ENCODE data around the gene NCK2.

Gene NCK2

DNA sequence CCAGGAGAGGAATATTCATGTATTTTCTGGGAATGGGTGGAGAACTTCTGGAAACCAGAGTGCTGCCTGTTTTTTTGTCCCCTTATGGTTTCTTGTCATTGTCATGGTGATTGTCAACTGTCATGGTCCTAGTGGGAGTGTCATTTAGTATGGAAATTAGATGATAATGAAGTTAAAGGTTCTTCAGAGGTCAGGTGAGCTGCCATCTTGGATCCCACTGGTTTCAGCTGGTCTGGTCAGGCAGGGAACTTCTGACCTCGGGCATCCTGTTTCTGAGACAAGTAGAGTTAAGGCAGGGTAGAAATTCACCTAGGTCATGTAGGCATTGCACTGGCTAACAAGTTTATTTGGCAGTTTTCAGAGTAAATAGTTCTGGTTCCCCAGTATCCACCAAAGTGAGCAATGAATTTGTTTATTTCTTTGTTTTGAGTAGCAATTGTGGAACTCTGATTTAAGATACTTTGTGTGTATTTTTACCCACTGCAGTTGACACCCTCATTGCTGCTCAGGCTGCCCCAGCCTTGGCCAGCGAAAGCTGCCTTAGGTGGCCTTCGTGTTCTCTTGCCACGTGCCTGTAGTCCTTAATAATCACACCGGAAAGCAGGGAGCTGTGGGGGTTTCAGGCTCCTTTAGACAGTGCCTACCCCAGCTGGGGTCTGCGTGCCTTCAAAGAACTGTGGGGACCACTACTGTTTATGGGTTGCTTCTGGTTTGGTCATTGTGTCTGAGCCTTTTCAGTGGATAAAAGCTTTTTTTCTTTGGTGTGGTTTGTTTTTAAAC is 48.7 kb downstream of the NCK2 start:
- peak in 1 of 5 experiments; percentile 49 for DNase-seq

DNA sequence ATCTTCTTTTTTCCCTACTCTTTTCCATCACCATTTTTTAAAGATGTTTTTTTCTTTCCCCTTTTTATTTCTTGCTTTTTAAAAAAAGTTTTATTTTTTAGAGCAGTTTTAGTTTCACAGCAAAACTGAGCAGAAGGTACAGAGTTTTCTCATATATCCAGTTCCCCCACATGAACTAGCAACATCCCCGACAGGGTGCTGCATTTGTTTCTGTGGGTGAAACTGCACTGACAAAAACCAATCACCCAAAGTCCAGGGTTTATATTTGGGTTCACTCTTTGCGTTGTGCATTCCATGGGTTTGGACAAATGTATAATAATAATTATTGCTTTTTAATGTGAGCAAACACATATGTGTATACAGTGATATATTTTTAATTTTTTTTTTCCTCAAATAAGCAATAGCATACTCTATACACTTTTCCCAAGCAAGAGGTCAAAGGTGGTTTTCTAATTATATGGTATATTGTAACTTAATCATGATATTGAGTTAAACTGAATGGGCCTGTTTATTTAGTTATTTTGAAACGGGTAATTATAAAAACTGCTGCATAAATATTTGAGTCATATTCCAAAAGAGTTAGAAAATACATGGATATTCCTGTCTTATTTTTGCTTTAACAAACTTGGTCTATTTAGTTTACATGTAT is 50.3 kb downstream of the NCK2 start:
- no peak for DNase-seq

DNA sequence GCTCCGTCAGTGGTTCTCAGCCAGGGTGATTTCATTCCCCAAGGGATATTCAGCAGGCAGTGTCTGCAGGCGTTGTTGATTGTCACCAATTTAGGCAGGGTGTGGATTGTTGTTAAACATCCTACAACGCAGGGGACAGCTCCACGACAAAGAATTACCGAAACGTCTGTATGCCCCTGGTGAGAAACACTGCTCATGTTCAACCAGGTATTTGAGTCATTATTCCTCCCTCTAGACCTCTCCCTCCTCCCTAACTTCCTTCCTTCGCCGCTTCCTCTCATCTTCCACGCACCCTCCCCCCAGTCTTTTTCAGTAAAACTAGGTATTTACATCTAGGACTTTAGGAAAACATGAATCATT is 50.8 kb downstream of the NCK2 start:
- peak in 1 of 5 experiments; percentile 57 for DNase-seq

DNA sequence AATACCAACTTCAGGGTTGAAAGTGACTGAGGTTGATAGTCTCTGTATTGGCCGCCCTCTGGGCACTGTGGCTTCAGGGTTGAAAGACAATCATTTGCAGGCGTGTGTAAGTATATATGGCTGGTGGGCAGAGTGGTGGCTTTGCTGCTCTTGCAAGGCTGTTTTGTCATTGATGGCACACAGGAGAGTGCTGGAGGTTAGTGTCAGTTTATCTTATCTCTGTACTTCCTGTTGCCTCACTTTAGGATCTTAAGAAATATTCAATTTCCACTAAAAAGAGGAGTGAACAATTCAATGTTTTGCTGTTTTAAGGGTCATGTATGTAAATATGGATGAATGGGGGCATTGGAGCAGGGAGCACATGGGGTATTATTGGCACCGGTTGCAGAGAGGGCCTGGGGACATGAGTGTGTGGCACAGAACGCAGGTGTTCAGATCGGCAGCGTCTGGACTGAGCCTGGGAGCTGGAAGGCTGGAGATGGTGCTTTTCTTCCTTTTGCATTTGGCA is 51.5 kb downstream of the NCK2 start:
- peak in 1 of 5 experiments; percentile 89 for DNase-seq

DNA sequence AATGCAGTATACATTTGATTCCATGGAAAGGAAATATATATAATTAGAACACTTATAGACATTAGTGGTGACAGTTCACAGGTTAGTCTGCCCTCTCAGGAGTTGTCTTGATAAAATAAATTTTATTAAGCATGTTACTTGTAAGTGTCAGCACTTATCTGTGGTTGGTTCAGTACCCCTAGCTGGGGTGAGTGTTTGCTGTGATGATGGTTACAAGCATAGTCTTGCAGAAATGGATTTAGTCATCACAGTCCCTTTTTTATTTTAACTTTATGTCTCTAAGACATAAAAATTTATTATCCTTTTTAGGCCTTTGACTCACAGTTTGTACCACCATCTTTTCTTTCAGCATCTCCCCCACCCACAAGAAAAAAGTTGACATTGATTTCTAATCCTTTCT is 52.1 kb downstream of the NCK2 start:
- DNase-seq = peak in 1 of 5 experiments; percentile 73

DNA sequence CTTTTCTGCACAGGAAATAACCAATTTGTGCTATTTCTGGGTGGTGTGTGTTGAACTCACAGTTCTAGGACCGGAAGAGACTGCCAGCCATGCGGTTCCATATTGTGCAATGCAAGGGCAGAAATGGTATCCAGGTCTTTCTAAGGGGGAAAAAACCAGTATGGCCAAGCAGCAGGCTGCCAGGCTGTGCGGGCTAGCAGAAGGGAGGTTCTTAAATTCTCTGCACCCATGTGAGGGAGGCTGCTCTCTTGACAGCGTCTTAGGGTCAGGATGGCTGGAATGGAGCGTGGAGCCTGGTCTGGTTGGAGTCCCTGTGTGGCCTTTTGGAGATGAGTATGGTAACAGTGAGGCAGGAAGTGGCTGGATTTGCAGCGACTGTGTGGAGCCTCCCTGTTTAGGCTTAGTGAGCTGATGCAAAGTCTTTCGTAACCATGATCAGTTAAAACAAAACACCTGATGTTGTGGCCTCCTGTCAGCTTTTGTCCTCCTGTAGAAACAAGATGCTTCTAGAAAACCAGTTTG is 52.6 kb downstream of the NCK2 start:
- DNase-seq = peak in 2 of 5 experiments; percentile 73 to 90

DNA sequence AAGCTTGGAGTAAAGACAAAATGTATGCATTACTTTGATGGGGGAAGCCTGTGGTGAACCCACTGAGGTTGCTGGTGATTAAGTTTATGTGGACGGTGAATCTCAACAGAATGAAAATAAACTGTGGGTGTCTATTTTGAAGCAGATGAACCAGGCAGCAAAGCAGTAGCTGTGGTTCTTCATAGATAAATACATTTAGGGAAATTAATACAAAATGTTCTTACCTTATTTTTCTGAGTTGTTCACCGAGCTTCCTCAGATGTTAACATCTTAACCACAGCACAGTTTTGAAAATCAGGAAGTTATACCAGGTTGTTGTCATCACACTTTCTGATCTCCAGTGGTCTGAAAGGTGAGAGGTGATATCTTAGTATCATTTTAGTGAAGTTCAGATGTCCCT is 53.9 kb downstream of the NCK2 start:
- peak in 3 of 5 experiments; percentile 59 to 78 (median 67) for DNase-seq

DNA sequence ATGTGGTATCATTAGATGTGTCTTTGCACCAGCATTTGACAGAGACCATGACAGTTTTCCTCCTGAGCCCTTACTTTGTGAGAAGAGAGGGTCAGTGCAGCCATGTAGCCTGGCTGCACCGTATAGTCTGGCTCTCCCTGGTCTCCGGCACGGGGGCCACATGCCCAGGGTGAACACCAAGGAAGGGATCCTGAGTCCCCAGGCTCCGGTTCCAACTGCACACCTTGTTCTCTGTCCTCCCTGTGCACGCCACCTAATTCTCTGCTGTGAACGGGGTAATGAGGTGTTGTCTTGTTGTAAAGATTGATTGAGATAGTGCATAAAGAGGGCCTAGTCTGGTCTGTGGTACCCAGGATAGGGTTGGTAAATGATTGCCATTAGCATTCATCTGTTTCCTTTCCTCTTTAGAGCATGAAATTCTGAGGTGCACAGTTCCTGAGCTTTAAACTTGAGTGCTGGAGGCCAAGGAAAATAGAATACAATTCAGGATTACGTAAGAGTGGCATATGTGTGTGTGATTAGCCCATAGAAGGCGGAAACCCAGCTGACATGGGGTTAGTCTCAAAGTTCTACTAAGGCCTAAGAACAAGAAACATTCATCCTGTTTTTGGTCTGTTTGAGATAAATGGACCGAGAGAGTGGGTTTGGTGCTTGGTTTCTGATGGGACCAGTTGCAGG is 55.5 kb downstream of the NCK2 start:
- peak in 1 of 5 experiments; percentile 49 for DNase-seq

DNA sequence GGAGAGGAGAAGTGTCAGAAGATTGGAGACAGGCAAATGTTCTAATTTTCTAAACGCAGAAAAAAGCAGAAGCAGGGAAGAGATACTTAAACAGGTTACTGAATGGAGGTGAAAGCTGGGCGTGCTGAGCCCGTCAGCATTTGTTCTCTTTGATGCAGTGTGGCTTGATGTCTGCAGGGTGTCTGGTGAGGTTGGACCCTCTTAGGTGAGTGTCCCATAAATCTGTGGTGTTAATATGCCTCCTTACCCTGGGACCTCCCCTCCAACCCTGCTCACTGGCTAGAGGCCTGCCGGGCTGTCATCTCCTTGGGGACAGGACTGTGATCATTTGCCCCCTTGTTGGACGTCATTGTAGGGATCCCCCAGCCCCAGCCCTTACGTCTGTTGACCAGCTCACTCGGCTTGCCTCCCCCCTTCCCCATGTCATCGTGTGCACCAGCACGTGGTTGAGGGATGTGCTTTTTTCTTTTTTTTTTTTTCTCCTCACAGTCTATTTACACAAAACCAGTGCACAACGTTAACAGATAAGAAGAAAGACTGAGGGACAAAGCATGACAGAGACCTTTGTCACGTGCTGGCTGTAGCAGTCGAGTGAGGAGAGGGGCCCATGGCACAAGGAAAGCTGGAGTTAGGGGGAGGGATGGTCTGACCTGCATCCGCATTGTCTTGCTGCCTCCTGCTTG is 56.4 kb downstream of the NCK2 start:
- no peak for DNase-seq

DNA sequence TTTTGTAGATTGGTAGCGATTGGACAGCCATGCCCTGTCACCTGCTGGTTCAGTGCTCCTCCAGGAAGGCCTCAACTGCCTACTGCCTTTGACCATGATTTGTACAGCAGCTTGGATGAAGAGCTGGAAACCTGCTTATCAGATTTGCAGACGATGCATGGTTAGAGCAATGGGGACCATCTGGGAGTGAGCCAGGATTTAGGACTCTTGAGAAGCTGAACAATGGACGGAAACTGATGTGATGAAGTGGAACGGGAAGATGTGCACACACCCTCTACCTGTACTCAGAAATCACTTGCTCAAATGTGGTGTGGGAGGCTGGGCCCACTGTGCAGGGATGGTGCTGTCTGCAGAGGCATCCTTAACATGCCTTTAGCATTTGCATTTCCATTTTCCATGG is 57.2 kb downstream of the NCK2 start:
- DNase-seq = no peak

DNA sequence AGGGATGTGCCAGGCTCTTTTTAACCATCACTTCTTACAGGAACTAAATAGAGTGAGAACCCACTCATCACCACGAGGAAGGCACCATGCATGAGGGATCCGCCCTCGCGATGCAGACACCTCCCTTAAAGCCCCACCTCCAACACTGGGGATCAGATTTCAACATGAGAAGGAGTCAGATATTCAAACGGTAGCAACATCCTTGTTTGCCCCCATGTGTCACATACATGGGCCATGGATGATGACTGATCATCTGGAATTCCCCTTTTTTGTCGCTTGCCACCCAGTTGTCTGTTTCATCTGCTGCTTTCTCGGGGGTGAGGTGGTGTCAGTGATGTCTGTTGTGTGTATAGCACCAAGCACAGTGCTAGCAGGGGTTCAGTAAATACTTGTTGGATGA is 57.9 kb downstream of the NCK2 start:
- DNase-seq = peak in 4 of 5 experiments; percentile 50 to 86 (median 66)

DNA sequence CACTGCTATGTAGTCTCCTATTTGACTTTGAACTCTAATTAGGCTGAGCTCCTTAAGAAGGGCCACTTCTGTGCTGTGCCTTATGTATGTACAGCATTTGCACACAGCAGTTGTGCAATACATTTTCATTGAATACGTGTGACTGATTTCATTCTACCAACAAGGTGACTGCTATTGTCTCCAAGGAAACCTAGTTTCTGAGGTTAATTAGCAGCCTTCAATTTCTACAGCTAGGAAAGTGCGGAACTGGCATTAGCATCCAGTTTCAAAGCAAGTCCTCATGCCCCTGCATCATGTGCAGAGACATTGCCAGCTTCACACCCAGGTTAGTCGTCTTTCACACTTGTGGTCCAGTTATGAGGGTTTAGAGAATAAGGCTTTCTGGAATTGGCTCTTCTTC is 58.6 kb downstream of the NCK2 start:
- peak in 2 of 5 experiments; percentile 26 to 87 for DNase-seq

DNA sequence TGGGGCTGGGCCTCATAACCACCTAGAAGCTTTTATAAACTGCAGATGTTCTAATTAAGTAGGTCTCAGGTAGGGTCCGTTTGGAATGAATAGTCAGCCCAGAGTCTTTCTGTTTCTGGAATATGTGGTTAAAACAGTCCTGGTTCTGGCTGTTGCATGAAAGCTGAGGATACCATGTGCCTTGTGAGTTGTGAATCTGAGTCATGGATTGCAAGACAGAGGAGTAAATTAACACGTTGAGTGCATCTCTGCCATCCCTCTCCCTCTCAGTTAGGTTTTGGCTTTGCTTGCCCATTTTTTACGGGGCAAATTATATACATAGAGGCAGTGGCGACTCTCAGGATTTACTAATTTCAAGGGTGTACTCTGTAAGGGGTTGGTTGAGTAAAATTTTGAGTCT is 59.1 kb downstream of the NCK2 start:
- DNase-seq = no peak

DNA sequence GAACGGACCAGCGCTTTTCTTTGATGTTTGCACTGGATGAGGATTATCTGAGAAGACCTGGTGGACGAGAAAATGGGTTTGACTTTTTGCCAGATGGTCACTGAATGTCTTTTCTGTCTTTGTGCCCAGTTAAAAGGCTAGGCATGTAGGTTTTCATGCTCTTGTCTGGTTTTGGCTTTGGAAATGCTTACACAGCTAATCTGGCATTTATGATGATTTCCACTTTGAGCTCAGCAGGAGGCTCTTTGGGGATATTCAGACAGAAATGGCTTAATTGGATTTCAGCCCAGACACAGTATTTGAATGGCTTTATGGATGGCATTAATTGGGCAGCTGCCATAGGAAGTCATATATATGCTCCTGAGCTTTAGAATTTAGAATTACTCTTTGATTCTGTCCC is 59.6 kb downstream of the NCK2 start:
- no peak for DNase-seq

DNA sequence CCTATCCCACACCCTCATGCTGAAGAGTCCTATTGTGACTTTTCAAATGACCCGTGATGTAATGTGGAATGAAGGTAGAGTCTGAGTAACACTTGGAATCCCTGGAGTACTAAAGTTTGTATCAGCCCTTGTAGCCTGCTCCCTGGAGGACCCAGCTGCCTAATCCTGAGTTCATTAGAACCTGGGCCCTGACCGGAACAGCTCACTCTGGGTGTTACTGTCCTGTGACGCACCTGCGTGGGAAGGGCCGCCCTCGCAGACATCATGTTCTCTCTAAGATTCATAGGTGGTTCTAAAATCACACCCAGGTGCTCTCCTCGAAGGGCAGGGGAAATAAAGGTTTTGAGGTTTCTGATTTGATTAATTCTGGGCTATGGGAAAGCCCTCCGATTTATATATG is 62.3 kb downstream of the NCK2 start:
- peak in 1 of 5 experiments; percentile 58 for DNase-seq

DNA sequence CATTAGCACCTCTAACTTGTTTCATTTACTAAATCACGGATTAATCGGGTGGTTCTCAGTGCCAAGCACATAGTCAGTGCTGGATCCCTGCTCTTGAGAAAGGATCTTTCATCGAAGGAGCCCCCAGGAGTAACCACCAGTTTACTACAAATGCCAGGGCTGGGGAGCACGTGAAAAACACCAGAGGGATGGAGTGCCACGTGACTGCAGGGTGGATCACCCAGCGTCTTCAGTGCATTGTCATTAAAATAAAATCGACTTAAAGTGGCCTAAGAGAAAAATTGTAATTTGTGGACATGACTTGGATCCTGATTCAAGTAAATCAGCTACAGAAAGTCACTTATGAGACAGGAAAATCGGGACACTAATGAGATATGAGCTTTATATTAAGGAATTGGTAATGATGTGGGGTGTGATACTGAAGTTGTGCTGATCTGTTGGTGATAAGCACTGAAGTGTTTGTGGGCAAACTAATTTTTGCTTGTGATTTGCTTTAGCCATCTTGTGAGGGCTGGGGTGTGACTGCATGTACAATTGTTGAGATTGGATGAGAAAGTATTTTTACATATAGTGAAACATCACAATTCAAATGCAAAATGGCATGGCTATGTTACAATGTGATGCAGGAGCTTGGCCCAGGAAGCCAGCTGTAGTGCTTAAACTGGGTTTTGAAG is 63.8 kb downstream of the NCK2 start:
- peak in 1 of 5 experiments; percentile 38 for DNase-seq

DNA sequence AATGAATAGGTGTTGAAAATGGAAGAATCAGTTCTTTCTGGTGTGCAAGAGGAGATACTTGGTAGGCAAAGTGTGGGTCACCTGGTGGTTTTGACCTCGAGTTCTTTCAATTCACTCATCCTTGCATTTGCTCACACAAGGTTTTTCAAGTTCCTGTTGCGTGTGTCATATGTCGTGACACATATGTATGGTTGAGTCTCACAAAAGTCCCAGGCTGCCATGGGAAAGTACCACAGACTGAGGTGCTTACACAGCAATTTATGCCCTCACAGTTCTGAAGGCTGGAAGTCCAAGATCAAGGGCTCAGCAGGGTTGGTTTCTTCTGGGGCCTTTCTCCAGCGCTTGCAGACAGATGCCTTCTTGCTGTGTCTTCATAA is 64.4 kb downstream of the NCK2 start:
- no peak for DNase-seq

DNA sequence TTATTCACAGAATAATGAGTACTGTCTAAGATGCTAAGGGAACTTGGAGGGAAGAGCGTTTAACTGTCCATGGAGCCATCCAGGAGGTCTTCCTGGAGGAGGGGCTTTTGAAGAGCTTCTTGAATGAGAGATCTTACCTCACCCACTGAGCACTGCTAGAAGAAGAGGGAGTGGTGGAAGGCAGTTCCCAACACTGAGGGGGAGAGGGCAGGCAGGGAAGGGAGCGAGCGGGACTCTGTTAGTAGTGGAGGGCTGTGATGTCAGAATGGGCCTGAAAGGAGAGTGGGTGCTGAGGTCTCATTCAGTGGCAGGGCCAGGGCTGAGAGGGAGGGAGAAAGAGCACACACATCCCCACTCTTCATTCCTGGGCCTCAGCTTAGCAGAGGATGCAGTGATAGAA is 65.0 kb downstream of the NCK2 start:
- no peak for DNase-seq

DNA sequence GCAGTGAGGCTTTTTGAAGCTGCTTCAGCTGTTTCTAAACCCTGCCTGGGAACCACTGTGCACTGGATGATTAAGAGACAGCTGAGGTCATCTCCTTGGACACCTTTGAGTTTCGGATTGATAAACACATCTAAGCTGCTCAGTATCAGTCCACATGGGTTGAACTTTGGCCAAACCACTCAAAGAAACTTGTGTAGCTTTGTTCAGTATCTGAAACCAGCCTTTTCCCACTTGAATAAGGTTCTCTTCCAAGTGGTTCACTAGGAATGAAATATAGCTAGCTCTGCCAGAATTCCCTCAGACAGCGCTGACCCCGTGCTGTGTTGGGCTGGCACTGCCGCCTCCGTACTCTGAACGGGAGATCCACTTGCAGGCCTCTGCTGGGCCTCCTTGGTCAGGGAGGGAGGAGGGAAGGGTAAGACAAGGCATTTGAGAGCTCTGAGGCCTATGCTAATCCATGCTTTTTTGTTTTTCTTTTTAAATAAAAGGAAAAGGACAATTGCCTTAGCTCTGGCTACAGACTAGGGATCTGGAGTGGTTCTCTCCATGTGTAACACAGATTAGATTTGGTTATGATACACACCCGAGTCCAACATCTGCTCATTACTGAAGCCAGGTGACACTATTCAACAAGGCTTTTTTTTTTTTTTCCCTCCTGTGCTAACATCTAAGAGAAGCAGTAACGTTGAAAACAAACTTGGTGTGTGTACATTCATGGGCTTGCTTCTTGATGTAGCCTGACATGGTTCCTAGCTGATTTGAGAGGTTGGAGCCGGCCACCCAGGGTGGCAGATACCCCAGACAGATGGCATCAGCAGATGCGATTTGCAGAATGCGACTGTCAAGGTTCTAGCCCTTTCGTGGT is 67.7 kb downstream of the NCK2 start:
- DNase-seq = no peak

DNA sequence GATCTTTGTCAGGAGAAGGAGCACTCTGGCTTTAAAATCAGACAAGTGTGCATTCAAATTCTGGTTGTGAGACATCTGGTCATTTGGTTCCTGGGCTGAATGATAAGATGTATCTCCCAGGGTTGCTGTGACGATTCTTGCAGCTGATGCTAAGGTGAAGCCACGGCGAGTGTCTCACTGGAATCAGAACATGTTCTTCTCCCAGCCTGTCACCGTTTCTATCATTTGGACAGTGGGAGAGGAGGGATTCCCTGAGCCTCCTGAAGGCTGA is 68.3 kb downstream of the NCK2 start:
- DNase-seq = no peak

DNA sequence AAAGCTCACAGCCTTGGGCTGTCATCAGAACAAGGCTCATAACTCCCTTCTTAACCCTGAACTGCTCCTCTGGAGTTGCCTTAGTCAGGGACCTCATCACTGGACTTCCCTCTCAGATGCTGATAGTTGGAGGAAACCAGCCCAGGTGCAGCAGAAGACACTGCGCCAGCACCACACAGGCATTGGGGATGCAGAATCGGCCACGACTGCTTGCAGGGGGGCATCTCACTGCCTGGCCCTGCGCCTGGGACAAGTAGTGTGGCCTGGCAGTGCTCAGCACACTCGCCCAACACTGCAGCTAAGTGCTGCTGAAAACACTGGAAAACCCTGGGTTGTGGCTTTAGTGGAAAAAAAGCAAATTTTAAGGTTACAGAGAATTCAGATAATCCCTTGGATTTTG is 68.7 kb downstream of the NCK2 start:
- no peak for DNase-seq
